ENCODE data around the gene CRIP2. TPM values are rescaled to one million over a fixed set of nuclear protein-coding genes. Genes with fewer than 3 reads are reported as not detected.

CRIP2 gene
- total and polyA plus RNA-seq, 9 of the 15 experiments (the other 6 are each of a cell fraction or from before 2014, with no cell fraction given): 0.18 to 2.0 (median 0.69) TPM; not detected in 1

DNA sequence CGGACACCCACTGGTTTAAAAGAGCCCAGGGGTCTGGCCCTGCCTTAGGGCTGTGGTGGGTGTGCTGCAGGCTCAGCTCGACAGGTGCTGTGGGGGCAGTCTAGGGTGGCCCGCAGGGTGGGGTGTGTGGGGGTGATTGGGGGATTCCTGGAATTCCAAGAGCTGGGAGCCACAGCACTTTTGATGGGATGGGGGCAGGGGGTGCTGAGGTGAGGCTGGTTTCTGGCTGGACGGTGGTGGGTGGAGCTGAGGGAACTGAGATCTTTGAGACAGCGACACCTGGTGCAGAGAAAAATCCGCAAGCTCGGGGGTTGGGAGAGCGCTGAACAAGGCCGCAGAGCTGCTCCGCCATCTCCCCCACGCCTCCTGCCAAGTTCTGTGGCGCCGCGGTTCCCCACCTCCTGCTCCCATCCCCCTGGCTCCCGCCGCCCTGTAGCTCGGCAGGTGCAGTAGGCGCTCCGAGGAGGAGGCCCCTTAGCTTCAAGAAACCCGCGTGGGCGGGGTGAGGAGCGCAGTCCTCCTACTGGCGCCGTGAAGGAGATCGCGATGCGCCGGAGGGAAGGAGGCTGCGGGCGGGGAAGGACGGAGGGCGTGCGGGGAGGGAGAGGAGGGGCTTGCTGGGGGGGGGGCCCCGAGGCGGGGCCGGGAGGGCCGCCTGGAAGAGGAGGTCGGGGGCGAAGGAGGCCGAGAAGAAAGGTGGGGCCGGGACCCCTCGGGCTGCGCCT, 15.1 kb downstream of the CRIP2 start (continued):
- TF ChIP-seq, protein P1, sequence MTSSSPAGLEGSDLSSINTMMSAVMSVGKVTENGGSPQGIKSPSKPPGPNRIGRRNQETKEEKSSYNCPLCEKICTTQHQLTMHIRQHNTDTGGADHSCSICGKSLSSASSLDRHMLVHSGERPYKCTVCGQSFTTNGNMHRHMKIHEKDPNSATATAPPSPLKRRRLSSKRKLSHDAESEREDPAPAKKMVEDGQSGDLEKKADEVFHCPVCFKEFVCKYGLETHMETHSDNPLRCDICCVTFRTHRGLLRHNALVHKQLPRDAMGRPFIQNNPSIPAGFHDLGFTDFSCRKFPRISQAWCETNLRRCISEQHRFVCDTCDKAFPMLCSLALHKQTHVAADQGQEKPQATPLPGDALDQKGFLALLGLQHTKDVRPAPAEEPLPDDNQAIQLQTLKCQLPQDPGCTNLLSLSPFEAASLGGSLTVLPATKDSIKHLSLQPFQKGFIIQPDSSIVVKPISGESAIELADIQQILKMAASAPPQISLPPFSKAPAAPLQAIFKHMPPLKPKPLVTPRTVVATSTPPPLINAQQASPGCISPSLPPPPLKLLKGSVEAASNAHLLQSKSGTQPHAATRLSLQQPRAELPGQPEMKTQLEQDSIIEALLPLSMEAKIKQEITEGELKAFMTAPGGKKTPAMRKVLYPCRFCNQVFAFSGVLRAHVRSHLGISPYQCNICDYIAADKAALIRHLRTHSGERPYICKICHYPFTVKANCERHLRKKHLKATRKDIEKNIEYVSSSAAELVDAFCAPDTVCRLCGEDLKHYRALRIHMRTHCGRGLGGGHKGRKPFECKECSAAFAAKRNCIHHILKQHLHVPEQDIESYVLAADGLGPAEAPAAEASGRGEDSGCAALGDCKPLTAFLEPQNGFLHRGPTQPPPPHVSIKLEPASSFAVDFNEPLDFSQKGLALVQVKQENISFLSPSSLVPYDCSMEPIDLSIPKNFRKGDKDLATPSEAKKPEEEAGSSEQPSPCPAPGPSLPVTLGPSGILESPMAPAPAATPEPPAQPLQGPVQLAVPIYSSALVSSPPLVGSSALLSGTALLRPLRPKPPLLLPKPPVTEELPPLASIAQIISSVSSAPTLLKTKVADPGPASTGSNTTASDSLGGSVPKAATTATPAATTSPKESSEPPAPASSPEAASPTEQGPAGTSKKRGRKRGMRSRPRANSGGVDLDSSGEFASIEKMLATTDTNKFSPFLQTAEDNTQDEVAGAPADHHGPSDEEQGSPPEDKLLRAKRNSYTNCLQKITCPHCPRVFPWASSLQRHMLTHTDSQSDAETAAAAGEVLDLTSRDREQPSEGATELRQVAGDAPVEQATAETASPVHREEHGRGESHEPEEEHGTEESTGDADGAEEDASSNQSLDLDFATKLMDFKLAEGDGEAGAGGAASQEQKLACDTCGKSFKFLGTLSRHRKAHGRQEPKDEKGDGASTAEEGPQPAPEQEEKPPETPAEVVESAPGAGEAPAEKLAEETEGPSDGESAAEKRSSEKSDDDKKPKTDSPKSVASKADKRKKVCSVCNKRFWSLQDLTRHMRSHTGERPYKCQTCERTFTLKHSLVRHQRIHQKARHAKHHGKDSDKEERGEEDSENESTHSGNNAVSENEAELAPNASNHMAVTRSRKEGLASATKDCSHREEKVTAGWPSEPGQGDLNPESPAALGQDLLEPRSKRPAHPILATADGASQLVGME (CRISPR knock-in tag; IDR thresholded peaks at IDR 0.05): no peak
- TF ChIP-seq, protein P2, sequence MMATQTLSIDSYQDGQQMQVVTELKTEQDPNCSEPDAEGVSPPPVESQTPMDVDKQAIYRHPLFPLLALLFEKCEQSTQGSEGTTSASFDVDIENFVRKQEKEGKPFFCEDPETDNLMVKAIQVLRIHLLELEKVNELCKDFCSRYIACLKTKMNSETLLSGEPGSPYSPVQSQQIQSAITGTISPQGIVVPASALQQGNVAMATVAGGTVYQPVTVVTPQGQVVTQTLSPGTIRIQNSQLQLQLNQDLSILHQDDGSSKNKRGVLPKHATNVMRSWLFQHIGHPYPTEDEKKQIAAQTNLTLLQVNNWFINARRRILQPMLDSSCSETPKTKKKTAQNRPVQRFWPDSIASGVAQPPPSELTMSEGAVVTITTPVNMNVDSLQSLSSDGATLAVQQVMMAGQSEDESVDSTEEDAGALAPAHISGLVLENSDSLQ (IDR thresholded peaks at IDR 0.05): no peak
- TF ChIP-seq BHLHE40 (IDR thresholded peaks at IDR 0.05; ENCODE audit: low read length) (no peak), SIX5 (IDR thresholded peaks at IDR 0.05; ENCODE audit: borderline replicate concordance in 1 of 2, insufficient read depth in 1 of 2, low read depth in 1 of 2, low read length in 2 of 2) (no peak), ZBTB1 (CRISPR knock-in tag; IDR thresholded peaks at IDR 0.05; ENCODE audit: borderline replicate concordance, low read depth) (no peak), ZNF133 (CRISPR knock-in tag; IDR thresholded peaks at IDR 0.05) (no peak), ZFP36 (IDR thresholded peaks at IDR 0.05; ENCODE audit: low read depth, low read length, partially characterized antibody) (peak; percentile 82), ZNF239 (CRISPR knock-in tag; IDR thresholded peaks at IDR 0.05) (no peak), NR2F6 (CRISPR knock-in tag; IDR thresholded peaks at IDR 0.05) (no peak), TOE1 (IDR thresholded peaks at IDR 0.05; ENCODE audit: borderline replicate concordance) (peak; percentile 39; the same call in 1 of the 2 replicates), TOE1 (CRISPR knock-in tag; IDR thresholded peaks at IDR 0.05; ENCODE audit: borderline replicate concordance, low read depth) (no peak), MAFF (IDR thresholded peaks at IDR 0.05; ENCODE audit: low read length) (no peak)
- TF ChIP-seq, protein P3, sequence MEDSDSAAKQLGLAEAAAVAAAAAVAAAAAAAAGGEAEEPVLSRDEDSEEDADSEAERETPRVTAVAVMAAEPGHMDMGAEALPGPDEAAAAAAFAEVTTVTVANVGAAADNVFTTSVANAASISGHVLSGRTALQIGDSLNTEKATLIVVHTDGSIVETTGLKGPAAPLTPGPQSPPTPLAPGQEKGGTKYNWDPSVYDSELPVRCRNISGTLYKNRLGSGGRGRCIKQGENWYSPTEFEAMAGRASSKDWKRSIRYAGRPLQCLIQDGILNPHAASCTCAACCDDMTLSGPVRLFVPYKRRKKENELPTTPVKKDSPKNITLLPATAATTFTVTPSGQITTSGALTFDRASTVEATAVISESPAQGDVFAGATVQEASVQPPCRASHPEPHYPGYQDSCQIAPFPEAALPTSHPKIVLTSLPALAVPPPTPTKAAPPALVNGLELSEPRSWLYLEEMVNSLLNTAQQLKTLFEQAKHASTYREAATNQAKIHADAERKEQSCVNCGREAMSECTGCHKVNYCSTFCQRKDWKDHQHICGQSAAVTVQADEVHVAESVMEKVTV (CRISPR knock-in tag; IDR thresholded peaks at IDR 0.05): no peak
- TF ChIP-seq, protein P4, sequence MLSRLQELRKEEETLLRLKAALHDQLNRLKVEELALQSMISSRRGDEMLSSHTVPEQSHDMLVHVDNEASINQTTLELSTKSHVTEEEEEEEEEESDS (CRISPR knock-in tag; IDR thresholded peaks at IDR 0.05): no peak
- TF ChIP-seq, protein P5, sequence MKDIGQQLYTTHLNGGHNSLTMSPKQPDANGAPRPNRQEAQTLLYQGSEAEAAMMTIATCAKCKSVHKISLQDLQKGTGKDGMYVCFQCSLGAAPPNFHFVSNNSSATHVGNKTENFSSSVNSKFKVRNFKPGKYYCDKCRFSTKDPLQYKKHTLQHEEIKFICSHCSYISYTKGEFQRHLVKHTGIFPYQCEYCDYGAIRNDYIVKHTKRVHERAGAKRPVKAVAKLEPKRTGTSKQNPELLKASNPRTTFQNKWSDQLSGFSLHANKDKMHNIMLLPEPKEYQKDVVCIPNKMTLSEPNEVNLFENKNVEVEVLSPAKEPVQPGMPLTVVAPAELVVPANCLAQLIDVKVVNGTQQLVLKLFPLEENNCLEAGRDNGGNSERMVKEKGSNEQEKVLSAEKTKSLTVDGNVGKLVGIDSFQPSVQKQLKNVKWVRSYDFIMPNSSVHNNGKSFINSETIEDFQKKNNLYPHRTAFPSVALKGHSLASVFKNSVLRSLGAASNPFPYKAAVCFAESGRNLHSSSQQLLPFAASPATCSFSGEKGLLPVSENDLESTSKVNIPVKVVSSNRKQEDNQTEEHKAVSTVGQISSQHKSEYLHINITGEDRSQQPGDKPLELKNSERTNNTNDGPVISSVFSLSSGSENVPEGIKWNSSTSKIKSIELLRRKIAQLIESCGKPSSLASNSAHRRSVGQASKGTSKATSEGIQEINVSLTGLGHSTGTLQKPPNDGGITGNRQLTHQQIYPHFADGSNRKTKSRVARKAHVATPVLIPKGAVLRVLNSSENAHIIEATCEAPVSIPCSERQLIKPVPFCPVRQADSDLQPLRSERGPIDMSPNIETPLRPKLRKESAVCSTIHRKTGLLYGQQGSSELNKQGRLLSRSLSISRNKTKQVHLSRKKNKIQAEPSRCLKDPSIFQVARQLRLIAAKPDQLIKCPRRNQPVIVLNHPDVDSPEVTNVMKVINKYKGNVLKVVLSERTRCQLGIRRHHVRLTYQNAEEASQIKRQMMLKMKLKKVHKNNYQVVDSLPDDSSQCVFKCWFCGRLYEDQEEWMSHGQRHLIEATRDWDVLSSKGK (CRISPR knock-in tag; IDR thresholded peaks at IDR 0.05): no peak
